ENCODE data around the gene RNF123.
A peak's percentile ranks its signal among the peaks of the same experiment; 100 is the strongest.

RNF123 gene

GRCh38 chr3:49724586-49724985 lies 35.2 kb downstream of the RNF123 start:
- no peaks in the 10 kb centered on the region for H3K27me3 ChIP-seq (ENCODE audit: insufficient read depth, low read depth, severe bottlenecking)
- DNase-seq: no peak
- peak overlapping the region; percentile 88 for H3K4me3 ChIP-seq (ENCODE audit: low read depth, low read length)
- no peaks in the 10 kb centered on the region for H3K9me3 ChIP-seq (ENCODE audit: severe bottlenecking)
- H3K27ac ChIP-seq: peak overlapping the region; percentile 86
- peaks cover 59% of the 10 kb centered on the region for H3K36me3 ChIP-seq
- no peak for TF ChIP-seq CTCF (IDR thresholded peaks at IDR 0.05; ENCODE audit: low read depth, low read length)

DNA sequence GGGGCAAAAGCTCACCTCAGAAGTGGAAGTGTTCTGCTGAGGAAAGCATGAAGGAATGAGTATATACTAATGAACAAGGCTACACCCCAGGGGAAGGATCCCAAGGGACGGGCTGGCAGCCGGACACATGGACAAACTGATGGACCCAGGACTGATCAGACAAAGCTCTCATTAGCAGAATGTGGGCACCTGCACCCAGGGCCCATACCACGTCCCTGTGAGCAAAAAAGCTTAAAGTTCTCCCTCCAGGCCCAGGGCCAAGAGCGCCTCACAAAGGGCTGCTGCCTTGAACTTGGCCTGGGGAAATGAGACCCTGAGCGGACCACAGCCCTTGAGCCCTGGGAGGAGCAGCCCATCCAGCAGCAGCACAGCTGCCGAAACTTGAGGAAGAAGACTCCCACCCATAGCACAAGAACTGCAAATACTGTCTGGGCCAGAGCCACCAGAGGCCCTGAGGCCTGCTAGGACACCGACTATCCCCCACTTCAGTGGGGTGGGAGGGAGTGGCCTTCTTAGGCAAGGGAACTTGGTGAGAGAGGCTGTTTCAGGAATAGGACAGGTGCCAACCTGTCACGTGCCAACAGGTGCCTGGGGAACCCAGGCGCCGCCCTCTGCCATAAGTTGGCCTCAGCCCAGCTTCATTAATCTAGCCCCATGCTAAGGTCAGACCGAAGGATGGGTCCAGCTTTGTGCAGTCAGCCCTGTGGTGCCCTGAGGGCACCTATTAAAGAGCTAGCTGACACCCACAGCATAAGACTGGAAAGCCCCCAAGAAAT lies 36.7 kb downstream of the RNF123 start:
- no peaks in the 10 kb centered on the region for H3K27me3 ChIP-seq (ENCODE audit: insufficient read depth, low read depth, severe bottlenecking)
- H3K36me3 ChIP-seq: peaks cover 59% of the 10 kb centered on the region
- H3K9me3 ChIP-seq (ENCODE audit: severe bottlenecking): no peaks in the 10 kb centered on the region
- no peak for DNase-seq
- TF ChIP-seq CTCF (IDR thresholded peaks at IDR 0.05; ENCODE audit: low read depth, low read length): no peak
- no peak overlapping the region for H3K4me3 ChIP-seq (ENCODE audit: low read depth, low read length)
- H3K27ac ChIP-seq: no peak overlapping the region

- no peak for DNase-seq
- no peak overlapping the region for H3K4me3 ChIP-seq (ENCODE audit: low read depth, low read length)
- H3K36me3 ChIP-seq: peaks cover 57% of the 10 kb centered on the region
- H3K9me3 ChIP-seq (ENCODE audit: severe bottlenecking): no peaks in the 10 kb centered on the region
- H3K27ac ChIP-seq: no peak overlapping the region
- no peak for TF ChIP-seq CTCF (IDR thresholded peaks at IDR 0.05; ENCODE audit: low read depth, low read length)
- no peaks in the 10 kb centered on the region for H3K27me3 ChIP-seq (ENCODE audit: insufficient read depth, low read depth, severe bottlenecking)
Measured at GRCh38 chr3:49727154-49727923, 38.0 kb downstream of the RNF123 start.

DNA sequence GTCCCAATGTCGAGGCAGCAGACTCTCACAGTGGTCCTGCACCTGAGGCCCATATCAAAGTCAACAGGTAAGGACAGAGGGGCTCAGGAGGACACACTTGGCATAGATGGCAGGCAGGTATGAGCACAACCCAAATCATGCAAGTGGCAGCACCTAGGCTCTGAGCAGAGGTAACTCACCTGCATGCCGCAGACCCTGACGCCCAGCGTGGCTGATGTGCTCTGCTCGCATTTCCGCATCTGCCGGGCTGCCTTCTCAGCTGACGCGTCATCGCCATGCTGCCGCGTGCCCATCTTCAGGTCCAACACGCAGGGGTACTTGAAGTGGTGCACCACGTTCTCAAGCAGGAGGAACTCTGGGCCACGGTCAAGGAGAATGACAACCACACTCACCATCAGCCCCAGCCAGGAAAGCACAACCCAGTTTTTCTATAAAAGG lies 38.6 kb downstream of the RNF123 start:
- no peak for DNase-seq
- Histone ChIP-seq H3K9me3 (ENCODE audit: severe bottlenecking) (no peaks in the 10 kb centered on the region), H3K27me3 (ENCODE audit: insufficient read depth, low read depth, severe bottlenecking) (no peaks in the 10 kb centered on the region), H3K36me3 (peaks cover 57% of the 10 kb centered on the region), H3K27ac (no peak overlapping the region), H3K4me3 (ENCODE audit: low read depth, low read length) (no peak overlapping the region)
- TF ChIP-seq CTCF (IDR thresholded peaks at IDR 0.05; ENCODE audit: low read depth, low read length): no peak

DNA sequence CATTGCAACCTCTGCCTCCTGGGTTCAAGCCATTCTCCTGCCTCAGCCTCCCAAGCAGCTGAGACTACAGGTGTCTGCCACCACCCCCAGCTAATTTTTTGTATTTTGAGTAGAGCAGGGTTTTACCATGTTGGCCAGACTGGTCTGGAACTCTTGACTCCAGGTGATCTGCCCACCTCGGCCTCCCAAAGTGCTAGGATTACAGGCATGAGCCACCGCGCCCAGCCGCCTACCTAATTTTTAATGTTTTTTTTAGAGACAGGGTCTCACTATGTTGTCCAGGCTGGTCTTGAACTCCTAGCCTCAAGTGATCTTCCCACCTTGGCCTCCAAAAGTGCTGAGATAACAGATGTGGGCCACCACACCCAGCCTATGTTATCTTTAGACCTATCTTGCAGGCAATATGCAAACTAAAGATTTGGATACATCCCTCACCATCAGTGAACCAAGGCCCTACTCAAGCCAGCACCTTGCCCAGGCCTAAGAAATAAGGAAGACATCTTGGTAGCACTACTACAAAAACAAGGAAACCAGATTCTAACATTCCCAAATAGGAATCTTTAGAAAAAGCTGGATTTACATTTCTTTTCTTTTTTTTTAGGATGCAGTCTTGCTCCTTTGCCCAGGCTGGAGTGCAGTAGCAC lies 40.7 kb downstream of the RNF123 start:
- Histone ChIP-seq H3K36me3 (peaks cover 72% of the 10 kb centered on the region), H3K9me3 (ENCODE audit: severe bottlenecking) (no peaks in the 10 kb centered on the region), H3K27me3 (ENCODE audit: insufficient read depth, low read depth, severe bottlenecking) (no peaks in the 10 kb centered on the region), H3K27ac (no peak overlapping the region), H3K4me3 (ENCODE audit: low read depth, low read length) (no peak overlapping the region)
- TF ChIP-seq CTCF (IDR thresholded peaks at IDR 0.05; ENCODE audit: low read depth, low read length): no peak
- no peak for DNase-seq
